Measurements from ENCODE around the gene KREMEN2.
A peak's percentile ranks its signal among the peaks of the same experiment; 100 is the strongest.

KREMEN2 gene

GRCh38 chr16:3004781-3005284, 40.8 kb downstream of the KREMEN2 start:
- peak; percentile 14 for DNase-seq (ENCODE audit: low spot score)

DNA sequence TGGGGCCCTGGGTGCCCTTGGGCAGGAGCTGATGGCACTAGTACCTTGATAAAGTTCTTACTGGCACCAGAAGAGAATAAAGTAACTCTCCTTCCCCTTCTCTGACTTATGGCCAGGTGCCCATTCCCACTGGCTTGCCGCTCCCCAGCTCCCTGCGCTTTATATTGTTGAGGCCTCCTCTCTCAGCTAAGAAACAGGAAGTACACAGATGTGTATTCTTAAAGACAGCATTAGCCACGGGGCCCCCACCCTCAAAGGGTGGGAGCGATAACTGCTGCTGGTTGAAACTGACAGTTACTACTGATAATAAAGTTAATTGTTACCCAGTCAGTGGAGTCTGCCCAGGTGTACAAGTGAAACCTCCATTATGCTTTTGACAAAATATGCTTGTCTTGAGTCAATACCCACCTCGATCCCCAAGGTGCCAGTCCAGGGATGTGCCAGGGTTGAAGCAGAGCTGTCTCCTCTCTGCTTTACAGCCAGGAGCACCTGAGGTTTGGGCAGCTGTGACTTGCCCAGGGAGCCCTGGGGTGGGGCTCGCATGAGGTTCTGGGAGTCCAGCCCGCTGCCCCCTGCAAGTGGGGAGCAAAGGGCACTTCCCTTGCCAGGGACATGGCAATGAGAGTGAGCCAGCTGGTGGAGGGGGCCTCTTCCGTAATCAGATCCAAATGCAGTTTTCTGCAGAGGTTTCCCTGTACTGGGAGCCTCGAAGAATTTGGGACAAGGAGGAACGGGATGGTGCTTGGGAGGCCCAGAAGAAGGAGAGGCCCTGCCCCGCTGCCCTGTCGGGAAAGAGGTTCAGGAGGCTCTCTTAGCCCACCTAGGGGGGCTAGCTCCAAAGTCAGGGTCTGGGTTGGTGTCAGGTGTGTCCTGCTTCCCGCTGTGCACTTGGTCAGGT, 43.2 kb downstream of the KREMEN2 start:
- DNase-seq (ENCODE audit: low spot score) = no peak

DNA sequence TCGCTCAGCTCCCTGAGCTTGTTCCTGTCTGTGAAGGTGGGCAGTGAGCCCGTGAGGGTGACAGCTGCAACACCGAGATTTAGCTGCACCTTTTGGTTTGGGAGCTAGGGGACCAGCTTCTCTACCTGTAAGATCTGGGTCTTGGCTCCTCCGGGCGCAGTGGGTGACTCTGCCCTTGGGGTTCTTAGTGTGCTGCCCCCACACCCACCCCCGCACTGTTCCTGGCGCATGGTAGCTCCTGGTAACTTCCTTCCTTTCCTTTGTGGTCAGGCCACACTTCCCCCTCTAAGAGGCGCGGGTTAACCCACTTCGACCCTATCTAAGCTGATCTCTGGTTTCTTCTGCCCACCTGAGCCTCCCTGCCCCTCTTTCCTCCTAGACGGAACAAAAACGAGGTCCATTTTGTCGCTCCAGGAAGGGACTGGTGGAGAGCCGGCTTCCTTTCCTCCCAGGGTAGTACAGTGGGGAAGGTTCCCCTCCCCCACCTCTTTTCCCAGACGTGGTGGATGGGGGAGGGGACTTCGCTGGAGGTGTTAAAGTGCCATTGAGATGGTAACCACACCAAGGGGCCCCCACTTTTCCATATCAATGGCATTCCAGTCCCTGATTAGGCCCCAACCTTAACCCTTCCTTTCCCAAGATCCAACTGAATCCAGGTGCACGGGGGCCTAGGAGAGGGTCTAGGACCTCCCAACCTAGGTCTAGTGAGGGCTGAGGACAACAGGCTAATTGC, 44.0 kb downstream of the KREMEN2 start:
- no peak for DNase-seq (ENCODE audit: low spot score)

DNA sequence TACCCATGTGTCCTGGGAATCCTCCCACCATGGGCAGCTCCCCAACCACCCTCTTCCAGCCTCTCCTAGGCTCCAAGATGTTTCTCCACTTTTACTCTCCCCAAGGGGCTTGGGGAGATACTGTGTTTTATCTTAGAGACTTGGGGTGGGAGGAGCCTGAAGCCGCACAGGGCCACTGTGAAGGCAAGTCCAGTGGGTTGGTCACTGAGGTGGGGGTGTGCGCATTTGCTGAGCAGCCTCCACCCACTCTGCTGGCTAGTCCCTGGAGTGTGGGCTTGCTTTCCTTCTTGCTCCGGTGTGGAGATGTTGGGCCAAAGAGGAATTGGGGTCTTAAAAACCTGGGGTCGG, 44.6 kb downstream of the KREMEN2 start:
- no peak for DNase-seq (ENCODE audit: low spot score)

- no peak for DNase-seq (ENCODE audit: low spot score)
Observed at GRCh38 chr16:3009568-3010390, 45.7 kb downstream of the KREMEN2 start.

GRCh38 chr16:3010510-3010909, 46.4 kb downstream of the KREMEN2 start:
- DNase-seq (ENCODE audit: low spot score) = no peak

- no peak for DNase-seq (ENCODE audit: low spot score)
Observed at GRCh38 chr16:3012246-3012645, 48.2 kb downstream of the KREMEN2 start.

DNA sequence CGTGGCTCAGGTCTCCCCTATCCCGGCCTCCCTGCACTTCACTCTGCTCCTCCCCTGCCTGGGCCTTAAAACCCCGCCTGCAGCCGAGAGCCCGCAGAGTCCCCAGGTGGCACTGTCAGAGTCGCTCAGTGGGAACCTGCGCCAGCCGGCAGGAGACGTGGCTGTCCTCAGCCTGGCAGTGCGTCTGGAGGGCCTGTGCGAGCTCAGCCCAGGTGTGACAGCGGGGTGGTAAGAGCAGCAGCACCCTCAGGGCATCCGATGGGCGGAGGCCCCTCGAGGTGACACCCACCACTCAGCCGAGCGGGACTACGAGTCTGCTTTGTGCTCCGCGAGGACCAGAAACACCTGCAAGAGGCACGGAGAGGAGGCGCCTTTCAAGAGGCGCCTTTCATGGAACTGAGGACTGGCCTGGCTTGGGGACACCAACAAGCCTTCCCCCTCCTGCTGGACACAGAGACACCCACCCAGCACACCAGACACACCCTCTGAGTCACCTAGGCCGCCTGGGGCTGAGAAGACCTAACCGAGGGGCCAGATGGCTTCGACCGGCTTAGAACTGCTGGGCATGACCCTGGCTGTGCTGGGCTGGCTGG, 48.8 kb downstream of the KREMEN2 start, which contains the start of gene CLDN9:
TSS of gene CLDN9 (plus strand) at position 96 of the 593 bp plus-strand sequence. CDS start at position 536, 440 bp downstream.
- no peak for DNase-seq (ENCODE audit: low spot score)

- no peak for DNase-seq (ENCODE audit: low spot score)
Observed at GRCh38 chr16:3013491-3013951, 49.4 kb downstream of the KREMEN2 start.

DNA sequence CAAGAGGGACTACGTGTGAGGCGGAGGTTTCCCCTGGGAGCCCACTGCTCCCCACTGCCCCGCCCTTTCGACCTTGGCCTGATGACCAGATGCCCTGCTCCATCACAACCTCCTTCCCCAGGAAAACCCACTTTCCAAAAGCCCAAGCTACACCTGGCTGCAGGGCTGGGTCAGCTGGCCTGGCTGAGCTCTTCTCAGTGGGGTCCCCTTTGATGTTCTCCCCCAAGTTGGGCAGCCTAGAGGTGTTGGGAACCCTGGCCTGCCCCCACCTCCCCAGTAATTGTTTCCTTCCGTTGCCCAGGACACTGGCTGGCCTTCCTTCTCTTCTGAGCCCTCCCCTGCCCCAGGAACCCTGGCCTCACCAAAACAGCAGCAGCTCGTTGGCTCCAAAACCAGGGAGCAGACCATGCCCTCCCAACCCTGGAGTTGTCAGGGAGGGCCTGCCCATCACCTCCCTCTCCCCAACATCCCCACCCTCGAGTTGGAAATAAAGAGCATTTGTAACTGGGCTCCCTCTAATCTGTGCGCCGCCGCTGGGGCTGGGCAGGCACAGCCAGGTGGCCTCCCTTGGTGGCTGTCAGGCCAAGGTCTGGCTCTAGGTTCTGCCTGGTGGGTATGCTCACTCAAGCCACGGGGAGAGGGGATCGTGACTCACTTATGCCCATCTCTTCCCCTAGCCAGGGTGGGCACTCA, 50.1 kb downstream of the KREMEN2 start:
- no peak for DNase-seq (ENCODE audit: low spot score)

DNA sequence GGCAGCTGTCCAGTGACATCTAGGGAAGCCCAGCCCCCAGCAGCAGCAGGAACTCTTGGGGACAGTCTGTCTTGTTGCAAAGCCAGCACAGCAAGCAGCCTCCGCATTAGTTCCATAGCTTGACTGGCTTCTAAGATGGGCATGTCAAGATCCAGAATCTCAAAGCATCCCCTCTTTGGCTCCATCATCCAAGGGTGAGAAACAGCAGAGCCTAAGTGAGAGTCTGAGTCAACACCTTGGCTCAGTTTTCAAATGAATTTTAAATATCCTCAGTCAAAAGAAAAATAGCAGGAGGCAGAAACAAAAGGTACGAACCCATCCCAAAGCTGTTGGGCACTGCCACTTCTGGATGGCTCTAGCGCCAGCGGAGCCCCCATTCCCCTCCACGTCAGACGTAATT, 50.9 kb downstream of the KREMEN2 start:
- no peak for DNase-seq (ENCODE audit: low spot score)

DNA sequence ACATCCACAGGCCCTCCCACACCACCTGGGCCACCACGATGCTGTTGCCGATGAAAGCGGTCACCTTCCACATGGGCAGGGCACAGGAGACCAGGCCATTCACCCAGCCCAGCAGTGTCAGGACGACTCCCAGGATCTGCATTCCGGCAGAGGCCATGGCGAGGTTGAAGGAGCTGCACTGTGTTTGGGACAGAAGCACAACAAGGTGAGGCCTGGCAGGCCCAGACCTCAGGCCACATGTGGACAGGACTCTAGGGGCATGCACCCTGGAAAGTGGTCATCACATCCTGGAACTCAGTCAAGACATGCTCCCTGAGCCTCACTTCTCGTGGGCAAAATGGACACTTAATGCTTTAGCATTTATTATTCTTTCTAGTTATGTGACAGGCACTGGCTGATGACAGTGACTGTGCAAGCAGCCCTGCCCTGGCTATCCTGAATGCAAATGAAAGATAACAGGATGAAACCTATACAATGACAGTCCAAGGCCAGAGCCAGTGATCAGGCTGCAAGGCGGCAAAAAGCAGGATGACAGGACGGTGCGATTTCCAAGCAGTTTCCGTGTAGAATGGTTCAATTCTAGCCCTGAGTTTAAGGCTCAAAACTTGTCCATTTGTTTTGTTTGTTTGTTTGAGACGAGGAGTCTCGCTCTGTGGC, 51.9 kb downstream of the KREMEN2 start:
- no peak for DNase-seq (ENCODE audit: low spot score)

GRCh38 chr16:3017344-3017743, 53.3 kb downstream of the KREMEN2 start:
- no peak for DNase-seq (ENCODE audit: low spot score)

All from hematopoietic multipotent progenitor cell treated with erythropoietin and hydrocortisone succinate and interleukin-3 and kit ligand, for 17 days (in vitro differentiated cells).